HG03045 (cell line): ENCODE data around the gene TP53BP2.

Experiments used
- ATAC-seq: cut with Tn5 transposase; IDR thresholded peaks from one replicate; pipeline ENCODE4 v1.9.1; 2021; ENCODE audit warnings: mild to moderate bottlenecking, moderate library complexity; ENCODE audit not compliant: unreplicated experiment

Gene TP53BP2

GRCh38 chr1:223770621-223771315 lies 75.0 kb downstream of the TP53BP2 start:
- ATAC-seq, result no peak

- no peak for ATAC-seq
Measured at GRCh38 chr1:223765719-223766340, 79.9 kb downstream of the TP53BP2 start.

- ATAC-seq, result no peak
Measured at GRCh38 chr1:223765036-223765718, 80.6 kb downstream of the TP53BP2 start.

GRCh38 chr1:223763881-223764280 lies 81.9 kb downstream of the TP53BP2 start:
- no peak for ATAC-seq

- ATAC-seq, result no peak
Measured at GRCh38 chr1:223763251-223763650, 82.5 kb downstream of the TP53BP2 start.

GRCh38 chr1:223761411-223761810 lies 84.3 kb downstream of the TP53BP2 start:
- no peak for ATAC-seq

- ATAC-seq, result no peak
Measured at GRCh38 chr1:223760833-223761232, 84.9 kb downstream of the TP53BP2 start.

- no peak for ATAC-seq
Measured at GRCh38 chr1:223759273-223759672, 86.5 kb downstream of the TP53BP2 start.

GRCh38 chr1:223758734-223759133 lies 87.0 kb downstream of the TP53BP2 start:
- ATAC-seq, result no peak

- ATAC-seq, result no peak
Measured at GRCh38 chr1:223756806-223757700, 88.7 kb downstream of the TP53BP2 start.

GRCh38 chr1:223755992-223756775 lies 89.6 kb downstream of the TP53BP2 start:
- no peak for ATAC-seq

- no peak for ATAC-seq
Measured at GRCh38 chr1:223755432-223755792, 90.3 kb downstream of the TP53BP2 start.

- ATAC-seq, result no peak
Measured at GRCh38 chr1:223754681-223755431, 90.9 kb downstream of the TP53BP2 start.

GRCh38 chr1:223752721-223753515 lies 92.8 kb downstream of the TP53BP2 start:
- no peak for ATAC-seq

GRCh38 chr1:223751696-223752095 lies 94.1 kb downstream of the TP53BP2 start:
- ATAC-seq, result no peak

- ATAC-seq, result no peak
Measured at GRCh38 chr1:223750730-223751570, 94.8 kb downstream of the TP53BP2 start.

- ATAC-seq, result peak; percentile 56
Measured at GRCh38 chr1:223748773-223749733, 96.7 kb downstream of the TP53BP2 start.
